ENCODE data around the gene TCAP. TPM values are rescaled to one million over a fixed set of nuclear protein-coding genes. Genes with fewer than 3 reads are reported as not detected.

TCAP gene
- polyA plus RNA-seq, 1 donor (not counting 4 experiments of a cell fraction or from before 2014, with no cell fraction given) = 0.20 TPM

- Histone ChIP-seq H3K36me3 (ENCODE audit: control insufficient read depth in 2 of 2, extremely low read depth in 1 of 2, insufficient read depth in 2 of 2, low read length in 2 of 2) (peaks cover 0 to 7% of the 10 kb centered on the region in 2 experiments), H2AFZ (ENCODE audit: control insufficient read depth, low read length) (no peak overlapping the region), H4K20me1 (ENCODE audit: control insufficient read depth, extremely low read depth, insufficient read depth, low read length) (no peaks in the 10 kb centered on the region), H3K9me1 (ENCODE audit: control insufficient read depth, extremely low read depth, insufficient read depth, low read length) (peaks cover 4% of the 10 kb centered on the region), H3K79me2 (ENCODE audit: control insufficient read depth, insufficient read depth, low read length) (peaks cover 22% of the 10 kb centered on the region), H3K27me3 (ENCODE audit: control insufficient read depth, extremely low read depth, insufficient read depth, low read length) (no peaks in the 10 kb centered on the region), H3K27ac (ENCODE audit: control insufficient read depth, insufficient read depth, low read length) (no peak overlapping the region), H3K4me2 (ENCODE audit: control insufficient read depth, extremely low read depth, insufficient read depth, low read depth, low read length) (no peak overlapping the region), H3K4me3 (ENCODE audit: control insufficient read depth in 2 of 3, extremely low read depth in 1 of 3, insufficient read depth in 2 of 3, low read depth in 1 of 3, low read length in 3 of 3) (no peak overlapping the region), H3K9me3 (ENCODE audit: control insufficient read depth, low read depth, low read length) (no peaks in the 10 kb centered on the region), H3K9ac (ENCODE audit: control insufficient read depth, extremely low read depth, insufficient read depth, low read length) (no peak overlapping the region), H3K4me1 (ENCODE audit: control insufficient read depth, extremely low read depth, insufficient read depth, low read length) (peaks cover 40% of the 10 kb centered on the region)
- TF ChIP-seq EZH2 (IDR thresholded peaks at IDR 0.05; ENCODE audit: low read length) = no peak
- TF ChIP-seq CTCF (optimal IDR thresholded peaks at IDR 0.05 in 1 of 3, IDR thresholded peaks at IDR 0.05 in 1 of 3, conservative IDR thresholded peaks at IDR 0.05 in 1 of 3; ENCODE audit: extremely low read depth in 1 of 3, insufficient read depth in 2 of 3, low read length in 3 of 3) = no peak
- DNase-seq (ENCODE audit: low read depth, low spot score) (no peak), FAIRE-seq (no peak)
- dilution Hi-C loops (cut with MboI; ENCODE audit: extremely low pct_ligation_motif_present, low sequenced_read_pairs) = no loop called here
Observed at GRCh38 chr17:39702901-39703893, 38.0 kb downstream of the TCAP start.

GRCh38 chr17:39703913-39704312, 38.8 kb downstream of the TCAP start:
- no peak for TF ChIP-seq CTCF (optimal IDR thresholded peaks at IDR 0.05 in 1 of 3, IDR thresholded peaks at IDR 0.05 in 1 of 3, conservative IDR thresholded peaks at IDR 0.05 in 1 of 3; ENCODE audit: extremely low read depth in 1 of 3, insufficient read depth in 2 of 3, low read length in 3 of 3)
- no peak for TF ChIP-seq EZH2 (IDR thresholded peaks at IDR 0.05; ENCODE audit: low read length)
- no peak overlapping the region for H3K9ac ChIP-seq (ENCODE audit: control insufficient read depth, extremely low read depth, insufficient read depth, low read length)
- H3K27me3 ChIP-seq (ENCODE audit: control insufficient read depth, extremely low read depth, insufficient read depth, low read length) = no peaks in the 10 kb centered on the region
- H4K20me1 ChIP-seq (ENCODE audit: control insufficient read depth, extremely low read depth, insufficient read depth, low read length) = no peaks in the 10 kb centered on the region
- FAIRE-seq (no peak), DNase-seq (ENCODE audit: low read depth, low spot score) (no peak)
- no peak overlapping the region for H2AFZ ChIP-seq (ENCODE audit: control insufficient read depth, low read length)
- H3K79me2 ChIP-seq (ENCODE audit: control insufficient read depth, insufficient read depth, low read length) = peaks cover 22% of the 10 kb centered on the region
- dilution Hi-C loops (cut with MboI; ENCODE audit: extremely low pct_ligation_motif_present, low sequenced_read_pairs) = no loop called here
- no peak overlapping the region for H3K4me3 ChIP-seq (ENCODE audit: control insufficient read depth in 2 of 3, extremely low read depth in 1 of 3, insufficient read depth in 2 of 3, low read depth in 1 of 3, low read length in 3 of 3)
- H3K4me2 ChIP-seq (ENCODE audit: control insufficient read depth, extremely low read depth, insufficient read depth, low read depth, low read length) = no peak overlapping the region
- no peak overlapping the region for H3K27ac ChIP-seq (ENCODE audit: control insufficient read depth, insufficient read depth, low read length)
- no peaks in the 10 kb centered on the region for H3K9me3 ChIP-seq (ENCODE audit: control insufficient read depth, low read depth, low read length)
- H3K4me1 ChIP-seq (ENCODE audit: control insufficient read depth, extremely low read depth, insufficient read depth, low read length) = peaks cover 40% of the 10 kb centered on the region
- peaks cover 0 to 13% of the 10 kb centered on the region in 2 experiments for H3K36me3 ChIP-seq (ENCODE audit: control insufficient read depth in 2 of 2, extremely low read depth in 1 of 2, insufficient read depth in 2 of 2, low read length in 2 of 2)
- H3K9me1 ChIP-seq (ENCODE audit: control insufficient read depth, extremely low read depth, insufficient read depth, low read length) = peaks cover 4% of the 10 kb centered on the region

All from keratinocyte (primary cell).